ENCODE measurements around the gene BRD2.
A peak's percentile ranks its signal among the peaks of the same experiment; 100 is the strongest.

BRD2 gene

DNA sequence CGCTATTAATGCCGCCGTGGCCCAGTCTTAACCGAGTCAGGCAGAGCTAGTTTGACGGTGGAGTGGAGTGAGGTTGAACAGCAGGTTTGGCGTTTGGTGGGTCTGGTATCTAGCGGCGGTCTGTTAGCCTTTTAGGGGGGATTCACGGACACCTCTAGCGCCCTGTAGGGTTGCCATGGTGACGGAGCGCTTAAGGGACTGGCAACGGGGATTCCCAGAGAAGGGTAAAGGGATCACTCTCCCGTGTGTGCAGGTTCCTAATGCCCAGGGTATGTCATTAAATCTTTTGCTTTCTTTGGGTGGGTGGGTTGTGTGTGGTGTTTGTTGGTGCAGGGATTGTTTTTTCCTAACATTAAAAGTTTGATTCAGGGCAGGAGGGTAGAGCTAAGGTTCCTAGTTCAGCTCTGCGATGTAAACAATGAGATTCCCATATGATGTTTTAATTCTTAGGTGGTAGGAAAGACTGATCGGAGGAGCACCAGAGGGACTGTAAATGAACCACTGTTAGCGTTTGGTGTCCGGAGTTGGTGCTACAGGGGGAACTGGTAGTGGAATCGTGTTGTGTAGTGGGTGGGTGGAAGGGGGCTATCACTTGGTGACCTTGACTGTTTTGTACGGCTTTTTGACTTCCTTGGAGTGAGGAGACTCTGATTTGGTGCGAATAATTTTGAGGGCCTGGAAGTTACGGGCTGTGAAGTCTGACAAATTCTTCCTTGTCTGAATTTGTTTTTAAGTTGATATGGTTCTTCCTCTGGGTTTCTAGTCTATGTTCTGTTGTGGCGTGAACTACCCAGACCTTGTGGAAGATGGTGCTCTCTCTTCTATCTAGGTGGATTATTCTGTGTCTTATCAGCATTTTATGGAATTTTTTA is 5.0 kb downstream of the BRD2 start:
- DNase-seq, result peak in 4 of 5 experiments; percentile 29 to 62 (median 58)

DNA sequence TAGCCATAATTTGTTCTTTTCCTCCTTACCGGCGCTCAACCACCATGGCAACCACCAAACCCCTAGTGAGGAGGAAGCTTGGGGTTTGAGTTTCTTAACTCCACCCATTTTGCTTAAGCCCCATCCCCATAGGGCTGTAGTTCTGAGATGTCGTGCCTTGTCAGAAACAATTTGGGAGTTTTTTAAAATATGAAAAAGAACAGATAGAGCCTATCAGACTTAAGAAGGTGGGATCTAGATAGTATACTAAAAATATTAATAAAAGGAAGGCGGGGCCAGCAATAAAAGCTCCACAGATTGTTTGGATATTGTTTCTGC is 5.6 kb downstream of the BRD2 start:
- peak in 3 of 5 experiments; percentile 24 to 73 (median 47) for DNase-seq

DNA sequence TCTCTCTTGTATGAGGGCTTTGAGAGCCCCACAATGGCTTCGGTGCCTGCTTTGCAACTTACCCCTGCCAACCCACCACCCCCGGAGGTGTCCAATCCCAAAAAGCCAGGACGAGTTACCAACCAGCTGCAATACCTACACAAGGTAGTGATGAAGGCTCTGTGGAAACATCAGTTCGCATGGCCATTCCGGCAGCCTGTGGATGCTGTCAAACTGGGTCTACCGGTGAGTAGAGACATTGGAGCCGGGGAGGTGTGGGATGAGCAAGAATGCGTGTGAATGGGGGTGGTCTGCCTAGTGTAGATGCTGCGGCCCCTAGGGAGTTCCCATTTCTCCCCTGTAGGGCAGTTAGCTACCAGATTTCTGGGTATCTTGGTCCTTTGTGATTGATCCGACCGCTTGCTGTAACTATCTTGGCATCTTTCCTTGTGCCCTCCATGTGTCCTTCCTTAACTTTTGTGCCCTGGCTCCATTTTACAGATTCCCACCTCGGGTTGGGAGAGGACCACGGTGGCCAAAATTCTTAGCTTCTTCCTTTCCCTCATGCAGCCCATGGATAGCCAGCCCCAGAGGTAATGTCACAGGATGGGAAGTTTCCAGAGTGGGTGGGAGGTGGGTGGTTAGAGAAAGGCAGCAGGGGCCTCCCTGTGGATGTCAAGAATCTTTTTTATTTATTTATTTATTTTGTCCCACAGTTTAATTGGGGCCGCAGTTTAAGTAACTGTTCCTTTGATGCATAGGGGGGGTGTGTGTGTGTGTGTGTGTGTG is 6.3 kb downstream of the BRD2 start:
- no peak for DNase-seq

DNA sequence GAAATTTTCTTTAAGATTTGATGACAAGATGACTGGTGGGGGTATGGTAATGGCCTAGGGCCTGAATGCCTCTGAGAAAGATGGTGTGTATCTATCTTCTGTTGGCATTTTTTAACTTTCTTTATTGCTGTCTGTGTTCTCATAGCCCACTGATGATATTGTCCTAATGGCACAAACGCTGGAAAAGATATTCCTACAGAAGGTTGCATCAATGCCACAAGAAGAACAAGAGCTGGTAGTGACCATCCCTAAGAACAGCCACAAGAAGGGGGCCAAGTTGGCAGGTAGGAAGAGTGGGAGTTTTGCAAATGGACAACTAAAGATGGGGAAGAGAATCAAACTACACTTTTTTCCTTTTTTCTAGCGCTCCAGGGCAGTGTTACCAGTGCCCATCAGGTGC is 7.5 kb downstream of the BRD2 start:
- no peak for DNase-seq

DNA sequence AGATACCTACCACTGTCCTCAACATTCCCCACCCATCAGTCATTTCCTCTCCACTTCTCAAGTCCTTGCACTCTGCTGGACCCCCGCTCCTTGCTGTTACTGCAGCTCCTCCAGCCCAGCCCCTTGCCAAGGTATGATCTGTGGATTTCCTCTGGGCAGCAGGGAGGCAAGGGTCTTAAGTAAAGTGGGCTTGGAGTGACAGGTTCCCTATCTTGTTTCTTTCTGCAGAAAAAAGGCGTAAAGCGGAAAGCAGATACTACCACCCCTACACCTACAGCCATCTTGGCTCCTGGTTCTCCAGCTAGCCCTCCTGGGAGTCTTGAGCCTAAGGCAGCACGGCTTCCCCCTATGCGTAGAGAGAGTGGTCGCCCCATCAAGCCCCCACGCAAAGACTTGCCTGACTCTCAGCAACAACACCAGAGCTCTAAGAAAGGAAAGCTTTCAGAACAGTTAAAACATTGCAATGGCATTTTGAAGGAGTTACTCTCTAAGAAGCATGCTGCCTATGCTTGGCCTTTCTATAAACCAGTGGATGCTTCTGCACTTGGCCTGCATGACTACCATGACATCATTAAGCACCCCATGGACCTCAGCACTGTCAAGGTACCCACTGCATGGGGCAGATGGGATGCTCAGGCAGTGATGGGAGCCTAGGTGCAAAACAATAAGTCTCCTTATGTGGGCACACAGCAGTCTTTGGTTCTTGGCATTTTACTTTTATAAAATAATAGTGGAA is 8.1 kb downstream of the BRD2 start:
- DNase-seq, result no peak

DNA sequence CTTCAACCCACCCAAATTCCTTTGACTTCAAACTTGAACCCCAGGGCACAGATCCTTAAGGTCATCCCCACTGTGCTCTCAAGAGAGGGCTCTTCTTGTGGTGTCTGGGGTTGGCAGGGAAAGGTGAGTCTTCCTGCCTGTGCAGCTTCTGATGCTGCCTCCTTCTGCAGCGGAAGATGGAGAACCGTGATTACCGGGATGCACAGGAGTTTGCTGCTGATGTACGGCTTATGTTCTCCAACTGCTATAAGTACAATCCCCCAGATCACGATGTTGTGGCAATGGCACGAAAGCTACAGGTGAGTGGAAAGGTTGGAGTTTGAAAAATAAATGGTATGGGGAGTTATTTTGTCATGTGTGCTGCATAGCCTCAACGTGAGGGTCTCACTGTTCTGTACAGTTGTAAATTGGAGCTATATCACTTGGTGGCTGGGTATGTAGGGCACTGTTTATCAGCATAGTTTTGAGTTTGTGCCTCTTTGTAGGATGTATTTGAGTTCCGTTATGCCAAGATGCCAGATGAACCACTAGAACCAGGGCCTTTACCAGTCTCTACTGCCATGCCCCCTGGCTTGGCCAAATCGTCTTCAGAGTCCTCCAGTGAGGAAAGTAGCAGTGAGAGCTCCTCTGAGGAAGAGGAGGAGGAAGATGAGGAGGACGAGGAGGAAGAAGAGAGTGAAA is 9.0 kb downstream of the BRD2 start:
- DNase-seq, result no peak

DNA sequence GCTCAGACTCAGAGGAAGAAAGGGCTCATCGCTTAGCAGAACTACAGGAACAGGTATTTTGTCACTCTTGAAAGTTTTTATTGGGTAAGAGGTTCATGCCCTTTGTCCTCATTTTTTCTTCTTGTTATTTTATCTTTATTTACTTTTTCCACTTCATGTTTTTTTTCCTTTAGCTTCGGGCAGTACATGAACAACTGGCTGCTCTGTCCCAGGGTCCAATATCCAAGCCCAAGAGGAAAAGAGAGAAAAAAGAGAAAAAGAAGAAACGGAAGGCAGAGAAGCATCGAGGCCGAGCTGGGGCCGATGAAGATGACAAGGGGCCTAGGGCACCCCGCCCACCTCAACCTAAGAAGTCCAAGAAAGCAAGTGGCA is 9.5 kb downstream of the BRD2 start:
- no peak for DNase-seq

DNA sequence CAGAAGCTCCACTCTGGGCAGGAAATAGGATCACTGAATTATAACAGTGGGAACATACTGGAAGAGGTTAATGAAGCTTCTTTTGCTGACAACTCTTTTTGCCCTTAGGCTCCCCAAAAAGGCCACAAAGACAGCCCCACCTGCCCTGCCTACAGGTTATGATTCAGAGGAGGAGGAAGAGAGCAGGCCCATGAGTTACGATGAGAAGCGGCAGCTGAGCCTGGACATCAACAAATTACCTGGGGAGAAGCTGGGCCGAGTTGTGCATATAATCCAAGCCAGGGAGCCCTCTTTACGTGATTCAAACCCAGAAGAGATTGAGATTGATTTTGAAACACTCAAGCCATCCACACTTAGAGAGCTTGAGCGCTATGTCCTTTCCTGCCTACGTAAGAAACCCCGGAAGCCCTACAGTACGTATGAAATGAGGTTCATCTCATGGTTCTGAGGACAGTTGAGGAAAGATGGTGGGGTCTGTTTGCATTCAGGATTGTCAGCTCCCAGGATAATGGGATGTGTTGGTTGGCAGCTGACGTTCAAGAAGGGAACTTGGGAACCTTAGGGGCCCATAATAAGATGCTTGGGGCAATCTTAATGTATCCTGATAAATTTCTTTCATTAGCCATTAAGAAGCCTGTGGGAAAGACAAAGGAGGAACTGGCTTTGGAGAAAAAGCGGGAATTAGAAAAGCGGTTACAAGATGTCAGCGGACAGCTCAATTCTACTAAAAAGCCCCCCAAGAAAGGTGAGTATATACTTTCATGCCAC is 11.5 kb downstream of the BRD2 start:
- DNase-seq, result no peak

DNA sequence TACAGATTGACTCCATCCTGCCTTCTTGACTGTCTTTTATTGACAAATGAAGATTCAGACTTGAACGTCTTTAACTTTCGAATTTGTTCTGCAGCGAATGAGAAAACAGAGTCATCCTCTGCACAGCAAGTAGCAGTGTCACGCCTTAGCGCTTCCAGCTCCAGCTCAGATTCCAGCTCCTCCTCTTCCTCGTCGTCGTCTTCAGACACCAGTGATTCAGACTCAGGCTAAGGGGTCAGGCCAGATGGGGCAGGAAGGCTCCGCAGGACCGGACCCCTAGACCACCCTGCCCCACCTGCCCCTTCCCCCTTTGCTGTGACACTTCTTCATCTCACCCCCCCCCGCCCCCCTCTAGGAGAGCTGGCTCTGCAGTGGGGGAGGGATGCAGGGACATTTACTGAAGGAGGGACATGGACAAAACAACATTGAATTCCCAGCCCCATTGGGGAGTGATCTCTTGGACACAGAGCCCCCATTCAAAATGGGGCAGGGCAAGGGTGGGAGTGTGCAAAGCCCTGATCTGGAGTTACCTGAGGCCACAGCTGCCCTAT is 12.2 kb downstream of the BRD2 start:
- no peak for DNase-seq

DNA sequence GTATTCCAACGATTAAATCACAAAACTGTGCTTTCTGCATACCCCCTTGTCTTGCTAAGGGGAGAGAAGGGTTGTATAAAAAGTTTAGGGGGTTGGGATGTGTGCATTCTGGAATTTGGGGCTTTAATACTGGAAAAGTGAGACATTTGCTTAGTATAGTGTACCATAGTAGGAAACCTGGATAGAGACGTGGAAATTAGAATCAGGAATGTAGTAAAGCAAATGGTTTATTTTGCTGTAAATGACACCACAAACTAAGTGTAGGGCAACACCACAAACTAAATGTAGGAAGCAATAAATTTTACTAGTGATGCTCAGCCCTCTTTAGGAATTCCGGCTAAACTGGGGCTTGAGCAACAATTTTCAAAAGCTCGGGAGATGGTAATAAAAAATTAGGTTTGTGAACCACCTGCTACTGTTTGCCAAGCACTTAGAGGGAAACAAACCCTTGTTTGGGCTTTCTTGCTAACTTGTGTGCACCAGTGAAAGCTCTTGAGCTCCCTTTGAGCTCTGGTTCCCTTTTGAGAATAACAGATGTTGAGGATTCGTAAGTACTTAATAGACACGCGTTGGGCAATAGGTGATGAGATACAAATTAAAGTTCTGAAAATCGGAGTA is 13.8 kb downstream of the BRD2 start:
- DNase-seq, result no peak

DNA sequence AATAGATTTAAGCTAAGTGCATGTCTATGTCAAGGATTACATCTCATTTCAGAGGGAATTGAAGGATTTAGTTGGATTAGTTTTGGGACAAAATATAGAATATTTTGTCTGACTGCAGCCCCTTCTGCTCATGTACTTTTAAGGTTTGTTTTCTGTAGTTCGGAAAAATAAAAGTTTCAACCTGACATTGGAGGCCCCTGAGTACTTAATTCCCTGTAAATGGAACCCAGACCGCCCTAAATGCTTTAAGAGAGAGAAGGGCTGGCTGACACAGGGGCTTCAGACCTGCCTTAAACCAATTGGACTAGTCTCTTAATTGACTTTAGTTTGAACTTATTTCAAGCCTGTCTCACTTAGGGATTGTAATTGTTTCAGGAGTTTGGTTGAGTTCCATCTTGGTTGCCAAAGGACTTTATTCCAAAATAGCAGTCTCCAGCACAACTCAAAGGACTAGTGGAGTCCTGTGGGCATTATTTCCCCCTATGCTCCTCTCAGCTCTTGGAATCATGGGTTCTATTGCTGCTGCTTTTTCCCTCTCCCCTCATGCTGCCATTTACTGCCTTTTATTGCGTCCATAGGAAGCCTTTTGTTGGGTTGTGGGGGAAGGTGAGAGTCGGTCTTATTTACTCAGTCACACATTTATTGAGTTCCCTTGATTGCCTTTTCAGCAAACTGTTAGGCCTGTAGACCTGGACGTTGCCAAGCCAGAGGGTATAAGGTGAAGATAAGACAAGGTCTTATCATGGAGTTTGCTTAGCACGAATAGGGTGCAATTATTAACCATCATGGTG is 14.5 kb downstream of the BRD2 start:
- no peak for DNase-seq

DNA sequence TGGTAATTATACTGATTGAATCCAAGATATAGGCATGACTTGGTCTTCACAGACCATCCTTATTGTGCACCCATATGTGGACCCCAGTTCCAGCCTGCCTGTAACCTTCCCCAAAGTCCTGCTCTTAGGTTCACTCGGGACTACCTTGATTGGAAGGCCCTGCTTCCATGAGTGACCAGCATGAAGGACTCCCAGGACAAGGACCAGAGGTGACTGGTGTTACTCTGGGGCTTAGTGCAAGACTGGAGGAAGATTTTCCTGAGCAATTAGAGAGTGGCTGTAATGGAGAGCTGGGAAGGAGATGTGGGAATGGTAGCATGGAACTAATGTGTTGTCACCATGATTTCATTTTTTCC is 15.1 kb downstream of the BRD2 start:
- no peak for DNase-seq

DNA sequence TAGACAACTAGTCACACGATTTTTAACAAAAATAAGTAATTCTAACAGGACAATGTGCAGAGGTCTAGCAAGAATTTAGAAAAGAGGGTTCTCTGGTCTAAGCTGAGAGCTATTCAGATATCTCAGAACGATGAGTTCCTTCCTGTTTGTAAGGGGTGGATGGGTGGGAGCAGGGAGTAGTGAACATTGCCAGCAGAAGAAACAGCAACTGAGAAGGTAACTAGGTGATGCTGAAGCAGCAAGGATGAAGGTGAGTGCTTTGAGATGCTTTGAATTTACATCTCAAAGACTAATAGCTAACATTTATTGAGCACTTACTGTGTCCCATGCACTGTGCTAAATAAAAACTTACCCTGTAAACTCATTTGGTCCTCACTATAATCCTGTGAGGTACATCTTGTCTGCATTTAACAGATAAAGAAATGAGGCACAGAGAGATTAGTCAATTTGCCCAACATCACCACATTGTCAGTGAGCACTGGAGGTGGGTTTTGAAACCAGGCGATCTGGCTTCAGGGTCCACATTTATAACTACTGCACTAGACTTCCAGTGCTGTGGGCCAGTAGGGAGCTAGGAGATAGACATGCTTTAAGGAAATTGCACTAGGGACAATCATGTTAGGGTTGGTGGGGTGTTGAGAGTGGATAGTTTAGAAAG is 15.7 kb downstream of the BRD2 start:
- no peak for DNase-seq

DNA sequence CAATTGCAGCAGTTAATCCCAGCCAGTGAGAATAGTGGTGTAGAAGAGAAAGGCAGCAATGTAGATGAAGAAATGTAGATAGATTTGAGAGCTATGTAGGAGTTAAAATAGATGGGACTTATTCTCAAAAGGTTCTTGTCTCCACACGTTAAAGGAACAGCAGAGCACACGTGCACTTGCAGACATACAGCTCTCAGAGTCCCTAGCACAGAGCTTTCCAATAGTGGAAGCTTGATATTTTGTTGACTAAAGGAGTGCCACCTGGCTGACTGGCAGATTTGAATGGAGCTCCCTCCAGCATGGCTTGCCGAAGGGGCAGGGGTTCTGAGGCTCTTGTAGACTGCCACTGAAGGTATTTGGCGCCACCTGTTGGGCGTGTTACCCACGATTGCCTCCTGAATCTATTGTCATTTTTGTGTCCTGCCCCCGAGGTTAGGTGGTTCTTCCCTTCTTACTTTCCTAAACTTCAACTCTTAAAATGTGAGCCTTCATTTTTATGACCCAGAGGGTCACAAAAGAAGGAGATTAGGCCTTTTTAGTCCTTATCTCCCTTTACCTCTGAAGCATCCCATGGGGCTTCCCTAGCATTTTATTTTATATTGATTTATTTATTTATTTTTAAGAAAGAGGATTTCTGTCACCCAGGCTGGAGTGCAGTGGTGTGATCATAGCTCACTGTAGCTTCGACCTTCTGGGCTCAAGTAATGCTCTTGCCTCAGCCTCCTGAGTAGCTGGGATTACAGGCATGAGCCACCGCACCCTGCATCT is 16.4 kb downstream of the BRD2 start:
- peak; percentile 71 to 87 (median 82) for DNase-seq

DNA sequence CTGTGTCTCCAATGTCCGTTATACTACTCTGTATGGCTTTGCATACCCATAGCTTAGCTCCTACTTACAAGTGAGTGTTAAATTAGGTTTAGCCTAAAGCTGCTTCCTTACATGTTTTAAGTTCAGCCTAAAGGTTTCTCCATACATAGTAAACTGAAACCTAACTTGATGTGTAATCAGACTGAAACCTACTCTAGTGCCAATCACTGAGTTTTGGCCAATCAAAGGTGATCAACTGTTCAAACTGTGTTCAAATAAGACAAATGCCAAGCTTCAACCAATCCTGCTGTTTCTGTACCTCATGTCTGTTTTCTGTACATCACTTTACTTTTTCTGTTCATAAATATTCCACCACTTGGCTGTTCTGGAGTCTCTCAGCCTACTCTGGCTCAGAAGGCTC is 21.0 kb downstream of the BRD2 start:
- DNase-seq, result peak in 1 of 5 experiments; percentile 27

DNA sequence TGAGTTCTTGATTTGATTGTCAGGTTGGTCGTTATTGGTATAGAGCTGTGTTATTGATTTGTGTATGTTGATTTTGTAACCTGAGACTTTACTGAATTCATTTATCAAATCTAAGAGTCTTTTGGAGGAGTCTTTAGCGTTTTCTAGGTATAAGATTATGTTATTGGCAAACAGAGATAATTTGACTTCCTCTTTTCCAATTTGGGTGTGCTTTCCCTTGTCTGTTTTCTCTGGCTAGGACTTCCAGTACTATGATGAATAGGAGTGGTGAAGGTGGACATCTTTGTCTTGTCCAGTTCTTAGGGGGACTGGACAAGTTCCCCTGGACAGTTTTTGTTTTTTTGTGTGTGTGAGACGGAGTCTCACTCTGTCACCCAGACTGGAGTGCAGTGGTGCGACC is 23.6 kb downstream of the BRD2 start:
- DNase-seq, result no peak

DNA sequence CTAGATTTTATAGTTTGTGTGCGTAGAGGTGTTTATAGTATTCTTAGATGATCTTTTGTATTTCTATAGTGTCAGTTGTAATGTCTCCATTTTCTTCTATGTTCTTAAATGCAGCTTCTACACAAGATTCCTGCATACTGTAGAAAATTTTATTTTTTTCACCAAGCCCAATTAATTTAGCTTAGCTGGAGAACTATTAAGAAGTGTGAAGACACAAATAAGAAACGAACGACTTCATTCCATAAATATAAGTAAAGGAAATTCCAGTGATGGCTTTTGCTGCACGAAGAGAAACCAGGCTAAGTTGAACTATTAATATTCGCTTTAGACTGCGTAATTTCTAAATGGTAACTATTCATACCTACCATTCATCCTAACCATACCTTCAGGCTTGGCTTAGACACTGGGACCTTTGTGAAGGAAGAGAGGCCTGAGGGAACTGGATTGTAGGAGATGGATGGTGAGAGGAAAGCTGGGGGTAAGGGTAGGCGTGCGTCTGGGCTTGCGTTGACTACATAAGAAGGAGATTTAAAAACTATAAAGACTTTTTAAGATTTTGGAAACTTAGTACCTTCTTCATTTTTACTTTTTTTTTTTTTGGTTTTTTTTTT is 25.1 kb downstream of the BRD2 start:
- DNase-seq, result no peak

DNA sequence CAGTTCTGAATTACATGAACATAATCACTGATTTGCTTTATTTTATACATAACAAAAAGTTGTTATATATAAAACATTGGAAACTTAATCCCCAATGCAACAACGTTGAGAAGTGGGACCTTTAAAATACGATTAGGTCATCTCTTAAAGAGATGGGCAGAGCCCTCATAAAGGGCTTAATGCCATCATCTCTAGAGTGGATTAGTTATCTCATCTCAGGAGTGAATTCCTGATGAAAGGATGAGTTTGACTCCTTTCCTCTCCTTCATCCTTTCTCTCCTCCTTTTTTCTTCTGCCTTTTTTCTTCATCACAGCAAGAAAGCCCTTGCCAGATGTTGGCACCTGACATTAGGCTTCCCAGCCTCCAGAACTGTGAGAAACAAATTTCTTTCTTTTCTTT is 27.1 kb downstream of the BRD2 start:
- DNase-seq, result no peak

DNA sequence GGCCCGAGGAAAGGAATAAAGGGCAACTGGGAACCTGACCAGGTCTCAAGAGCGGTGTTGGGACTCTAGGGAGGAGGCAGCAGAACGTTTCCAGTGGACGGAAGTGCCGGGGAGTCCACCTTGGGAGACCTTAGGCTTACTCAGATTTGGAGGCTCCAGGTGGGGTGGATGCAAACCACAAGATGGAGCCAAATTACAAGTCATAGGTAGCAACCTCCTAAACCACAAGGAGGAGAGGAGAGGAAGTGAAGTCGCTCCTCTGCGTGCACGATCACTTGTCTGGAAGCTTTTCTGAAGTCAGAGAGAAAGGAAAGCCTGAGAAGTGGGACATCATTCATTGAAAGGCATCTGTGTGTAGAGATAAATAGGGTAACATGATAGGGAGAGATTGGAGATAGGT is 31.7 kb downstream of the BRD2 start:
- DNase-seq, result peak in 1 of 5 experiments; percentile 66

Measured in T-helper 2 cell (primary cell).